ENCODE measurements around the gene CRCP. TPM values are rescaled to one million over a fixed set of nuclear protein-coding genes. Genes with fewer than 3 reads are reported as not detected.

The CRCP gene
- total RNA-seq, 1 donor: 53.1 TPM

GRCh38 chr7:66186991-66187390 is 72.3 kb downstream of the CRCP start:
- TF ChIP-seq CTCF (IDR thresholded peaks at IDR 0.05; ENCODE audit: insufficient read depth, low read depth, low read length): no peak
- no peak overlapping the region for H3K4me3 ChIP-seq (ENCODE audit: low read depth, low read length)
- DNase-seq (ENCODE audit: low read depth): no peak

- DNase-seq (ENCODE audit: low read depth): peak; percentile 68
- no peak for TF ChIP-seq CTCF (IDR thresholded peaks at IDR 0.05; ENCODE audit: insufficient read depth, low read depth, low read length)
- no peak overlapping the region for H3K4me3 ChIP-seq (ENCODE audit: low read depth, low read length)
Measured at GRCh38 chr7:66187905-66188304, 73.3 kb downstream of the CRCP start.

GRCh38 chr7:66188645-66189044 is 74.0 kb downstream of the CRCP start:
- no peak overlapping the region for H3K4me3 ChIP-seq (ENCODE audit: low read depth, low read length)
- no peak for DNase-seq (ENCODE audit: low read depth)
- TF ChIP-seq CTCF (IDR thresholded peaks at IDR 0.05; ENCODE audit: insufficient read depth, low read depth, low read length): no peak

GRCh38 chr7:66189695-66190503 is 75.3 kb downstream of the CRCP start:
- H3K4me3 ChIP-seq (ENCODE audit: low read depth, low read length): no peak overlapping the region
- TF ChIP-seq CTCF (IDR thresholded peaks at IDR 0.05; ENCODE audit: insufficient read depth, low read depth, low read length): no peak
- no peak for DNase-seq (ENCODE audit: low read depth)

- no peak for DNase-seq (ENCODE audit: low read depth)
- no peak overlapping the region for H3K4me3 ChIP-seq (ENCODE audit: low read depth, low read length)
- TF ChIP-seq CTCF (IDR thresholded peaks at IDR 0.05; ENCODE audit: insufficient read depth, low read depth, low read length): no peak
Measured at GRCh38 chr7:66190504-66190857, 75.8 kb downstream of the CRCP start.

- no peak for DNase-seq (ENCODE audit: low read depth)
- no peak for TF ChIP-seq CTCF (IDR thresholded peaks at IDR 0.05; ENCODE audit: insufficient read depth, low read depth, low read length)
- H3K4me3 ChIP-seq (ENCODE audit: low read depth, low read length): no peak overlapping the region
Measured at GRCh38 chr7:66193146-66193725, 78.6 kb downstream of the CRCP start.

Data from fibroblast of villous mesenchyme (primary cell).